KMS-11 (cell line): ENCODE measurements around the gene DNAH17.

Experiments
- H2AFZ ChIP-seq: fragments of 200-600 bp; sonication (generic); 2 replicates; pipeline ENCODE4 v1.6.1; 2016; ENCODE audit warnings: antibody characterized with exemption, mixed run types, low read depth
- H3K27ac ChIP-seq: fragments of 200-600 bp; sonication (generic); 2 replicates; pipeline ENCODE4 v1.6.1; 2016; ENCODE audit warnings: mild to moderate bottlenecking, mixed run types
- H3K27me3 ChIP-seq: fragments of 200-600 bp; sonication (generic); 2 replicates; pipeline ENCODE4 v1.6.1; 2017; ENCODE audit warnings: mild to moderate bottlenecking, low read depth, mixed run types, moderate library complexity; ENCODE audit not compliant: insufficient read depth
- H3K36me3 ChIP-seq: fragments of 200-600 bp; sonication (generic); 2 replicates; pipeline ENCODE4 v1.6.1; 2017; ENCODE audit warnings: mild to moderate bottlenecking, mixed run types; ENCODE audit not compliant: insufficient read depth
- H3K4me1 ChIP-seq: fragments of 200-600 bp; sonication (generic); 2 replicates; pipeline ENCODE4 v1.6.1; 2016; ENCODE audit warnings: mild to moderate bottlenecking, low read depth, mixed run types; ENCODE audit not compliant: poor library complexity, severe bottlenecking
- H3K4me2 ChIP-seq: fragments of 200-600 bp; sonication (generic); 2 replicates; pipeline ENCODE4 v1.7.0; 2016; ENCODE audit warnings: mild to moderate bottlenecking, mixed run types
- H3K4me3 ChIP-seq: fragments of 200-600 bp; sonication (generic); IDR thresholded peaks from 2 replicates; pipeline ENCODE4 v1.6.1; 2017; ENCODE audit warnings: low read depth, low read length, mixed read lengths; ENCODE audit not compliant: insufficient read depth
- H3K79me2 ChIP-seq: fragments of 200-600 bp; sonication (generic); 2 replicates; pipeline ENCODE4 v1.6.1; 2016; ENCODE audit warnings: low read depth, mixed run types; ENCODE audit not compliant: insufficient read depth
- H3K9ac ChIP-seq: fragments of 200-600 bp; sonication (generic); 2 replicates; pipeline ENCODE4 v1.6.1; 2016; ENCODE audit warnings: mild to moderate bottlenecking, mixed run types
- H4K20me1 ChIP-seq: fragments of 200-600 bp; sonication (generic); 2 replicates; pipeline ENCODE4 v1.6.1; 2016; ENCODE audit warnings: mild to moderate bottlenecking, mixed run types; ENCODE audit not compliant: insufficient read depth
- CTCF ChIP-seq: fragments of 200-600 bp; sonication (generic); conservative IDR thresholded peaks from 2 replicates; pipeline ENCODE4 v1.6.1; 2017; ENCODE audit warnings: low read depth, mild to moderate bottlenecking, antibody characterized with exemption, low read length, moderate library complexity, mixed read lengths

Gene DNAH17

GRCh38 chr17:78476973-78477372, 100.2 kb downstream of the DNAH17 start:
- Histone ChIP-seq H3K4me1 (peaks cover 41% of the 10 kb centered on the region), H4K20me1 (no peaks in the 10 kb centered on the region), H3K9ac (no peak overlapping the region), H3K36me3 (no peaks in the 10 kb centered on the region), H2AFZ (no peak overlapping the region), H3K27ac (no peak overlapping the region), H3K79me2 (no peaks in the 10 kb centered on the region; the same call in 1 of the 2 replicates), H3K4me3 (no peak overlapping the region), H3K4me2 (no peak overlapping the region), H3K27me3 (no peaks in the 10 kb centered on the region)
- no peak for TF ChIP-seq CTCF

GRCh38 chr17:78476149-78476548, 101.0 kb downstream of the DNAH17 start:
- no peak overlapping the region for H3K9ac ChIP-seq
- no peaks in the 10 kb centered on the region for H3K79me2 ChIP-seq
- H3K4me1 ChIP-seq, result peaks cover 49% of the 10 kb centered on the region
- no peak overlapping the region for H3K4me2 ChIP-seq
- no peaks in the 10 kb centered on the region for H3K36me3 ChIP-seq
- H2AFZ ChIP-seq, result no peak overlapping the region
- no peak overlapping the region for H3K4me3 ChIP-seq
- H4K20me1 ChIP-seq, result no peaks in the 10 kb centered on the region
- H3K27ac ChIP-seq, result no peak overlapping the region
- no peak for TF ChIP-seq CTCF
- no peaks in the 10 kb centered on the region for H3K27me3 ChIP-seq

GRCh38 chr17:78475211-78475610, 102.0 kb downstream of the DNAH17 start:
- H3K27me3 ChIP-seq, result no peaks in the 10 kb centered on the region
- no peak overlapping the region for H3K9ac ChIP-seq
- H2AFZ ChIP-seq, result peak overlapping the region; percentile 3; the same call in 1 of the 2 replicates
- no peaks in the 10 kb centered on the region for H3K36me3 ChIP-seq
- peak overlapping the region; percentile 10; the same call in 1 of the 2 replicates for H3K27ac ChIP-seq
- H3K4me2 ChIP-seq, result peak overlapping the region; percentile 44
- H3K4me3 ChIP-seq, result no peak overlapping the region
- TF ChIP-seq CTCF, result no peak
- H4K20me1 ChIP-seq, result no peaks in the 10 kb centered on the region
- H3K4me1 ChIP-seq, result peaks cover 50% of the 10 kb centered on the region
- H3K79me2 ChIP-seq, result no peaks in the 10 kb centered on the region

GRCh38 chr17:78474614-78475146, 102.5 kb downstream of the DNAH17 start:
- Histone ChIP-seq H3K4me3 (no peak overlapping the region), H3K9ac (no peak overlapping the region), H3K27me3 (no peaks in the 10 kb centered on the region), H3K79me2 (no peaks in the 10 kb centered on the region), H4K20me1 (no peaks in the 10 kb centered on the region), H3K4me2 (peak overlapping the region; percentile 44), H3K27ac (peak overlapping the region; percentile 10; the same call in 1 of the 2 replicates), H2AFZ (peak overlapping the region; percentile 3; the same call in 1 of the 2 replicates), H3K36me3 (no peaks in the 10 kb centered on the region), H3K4me1 (peaks cover 50% of the 10 kb centered on the region)
- TF ChIP-seq CTCF, result no peak
